GM12891 (cell line): ENCODE results near the gene NUP188.

Experiments
- DNase-seq: peaks from one replicate; pipeline ENCODE4 v3.0.0; 2011; ENCODE audit warnings: low spot score; ENCODE audit not compliant: insufficient read length
- FAIRE-seq: peaks from 2 replicates; lab custom pipeline; 2011; peaks lifted over from hg19 to GRCh38; lab: Jason Lieb, UNC
- PAX5 ChIP-seq: IDR thresholded peaks from 2 replicates; pipeline ENCODE4 v1.6.1; 2011; ENCODE audit warnings: low read length, moderate library complexity, mild to moderate bottlenecking; ENCODE audit not compliant: insufficient read depth, severe bottlenecking
- POLR2A ChIP-seq: IDR thresholded peaks from 2 replicates; pipeline ENCODE4 v1.6.1; 2011; ENCODE audit warnings: low read depth, low read length, control low read depth
- POLR2AphosphoS5 ChIP-seq: IDR thresholded peaks from 2 replicates; pipeline ENCODE4 v1.6.1; 2011; ENCODE audit warnings: low read depth, low read length, control low read depth
- POU2F2 ChIP-seq: IDR thresholded peaks from 2 replicates; pipeline ENCODE4 v1.6.1; 2011; ENCODE audit warnings: low read depth, mild to moderate bottlenecking, control low read depth, low read length, moderate library complexity
- SPI1 ChIP-seq: IDR thresholded peaks from 2 replicates; pipeline ENCODE4 v1.6.1; 2011; ENCODE audit warnings: low read depth, low read length, control low read depth
- TAF1 ChIP-seq: IDR thresholded peaks from 2 replicates; pipeline ENCODE4 v1.6.1; 2011; ENCODE audit warnings: low read depth, low read length, control low read depth

The NUP188 gene

GRCh38 chr9:129054163-129054851 lies 106.8 kb downstream of the NUP188 start:
- no peak for DNase-seq
- FAIRE-seq = no peak
- TF ChIP-seq POLR2A (no peak), SPI1 (no peak), PAX5 (no peak), TAF1 (no peak), POLR2AphosphoS5 (no peak), POU2F2 (no peak)
